DOHH2 (cell line): ENCODE results near the gene WNT2B.

ENCODE experiments used
- EZH2phosphoT487 ChIP-seq: fragments of 200-600 bp; sonication (generic); IDR thresholded peaks from 2 replicates; pipeline ENCODE4 v1.6.1; 2017; ENCODE audit warnings: borderline replicate concordance, mild to moderate bottlenecking, antibody characterized with exemption, low read length, moderate library complexity, mixed read lengths
- TF ChIP-seq, protein P1 (sequence below): fragments of 200-600 bp; sonication (generic); IDR thresholded peaks from one replicate; pipeline ENCODE4 v1.5.1; 2014; ENCODE audit warnings: antibody characterized with exemption, mild to moderate bottlenecking, low read depth, low read length; ENCODE audit not compliant: poor library complexity, severe bottlenecking

DNA sequence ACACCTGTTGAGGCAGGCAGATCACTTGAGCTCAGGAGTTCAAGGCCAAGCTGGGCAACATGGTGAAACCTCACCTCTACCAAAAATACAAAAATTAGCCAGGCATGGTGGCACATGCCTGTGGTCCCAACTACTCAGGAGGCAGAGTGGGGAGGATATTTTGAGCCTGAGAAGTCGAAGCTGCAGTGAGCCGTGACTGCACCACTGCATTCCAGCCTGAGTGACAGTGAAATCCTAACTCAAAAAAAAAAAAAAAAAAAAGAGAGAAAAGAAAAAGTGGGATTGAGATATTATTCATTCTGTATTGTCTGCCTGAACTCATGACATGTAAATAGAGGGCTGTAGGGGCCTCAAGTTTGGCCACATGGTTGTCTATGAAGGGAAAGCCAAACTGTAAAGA is 37.3 kb downstream of the WNT2B start:
- TF ChIP-seq, protein P1, sequence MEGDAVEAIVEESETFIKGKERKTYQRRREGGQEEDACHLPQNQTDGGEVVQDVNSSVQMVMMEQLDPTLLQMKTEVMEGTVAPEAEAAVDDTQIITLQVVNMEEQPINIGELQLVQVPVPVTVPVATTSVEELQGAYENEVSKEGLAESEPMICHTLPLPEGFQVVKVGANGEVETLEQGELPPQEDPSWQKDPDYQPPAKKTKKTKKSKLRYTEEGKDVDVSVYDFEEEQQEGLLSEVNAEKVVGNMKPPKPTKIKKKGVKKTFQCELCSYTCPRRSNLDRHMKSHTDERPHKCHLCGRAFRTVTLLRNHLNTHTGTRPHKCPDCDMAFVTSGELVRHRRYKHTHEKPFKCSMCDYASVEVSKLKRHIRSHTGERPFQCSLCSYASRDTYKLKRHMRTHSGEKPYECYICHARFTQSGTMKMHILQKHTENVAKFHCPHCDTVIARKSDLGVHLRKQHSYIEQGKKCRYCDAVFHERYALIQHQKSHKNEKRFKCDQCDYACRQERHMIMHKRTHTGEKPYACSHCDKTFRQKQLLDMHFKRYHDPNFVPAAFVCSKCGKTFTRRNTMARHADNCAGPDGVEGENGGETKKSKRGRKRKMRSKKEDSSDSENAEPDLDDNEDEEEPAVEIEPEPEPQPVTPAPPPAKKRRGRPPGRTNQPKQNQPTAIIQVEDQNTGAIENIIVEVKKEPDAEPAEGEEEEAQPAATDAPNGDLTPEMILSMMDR: no peak
- TF ChIP-seq EZH2phosphoT487: no peak
